Caco-2 (cell line): ENCODE measurements around the gene PRAMEF14. TPM values are rescaled to one million over a fixed set of nuclear protein-coding genes. Genes with fewer than 3 reads are reported as not detected.
A peak's percentile ranks its signal among the peaks of the same experiment; 100 is the strongest.
"Not testable (repeated sequence)": the region's sequence is repeated elsewhere in the genome, so short reads cannot be mapped to it uniquely, and the experiment has no call there.

Source experiments
- BruUV-seq: library from RNA; stranded (reverse); fragments of 400-500 nt; replicated peaks from 2 replicates; lab custom pipeline; 2021; lab: Mats Ljungman, UMichigan
- CTCF ChIA-PET: fragments of 300-600 bp; sonication (Branson Sonifier 250); formaldehyde crosslinking; loops from one replicate; lab custom pipeline; 2022; ENCODE audit warnings: antibody characterized with exemption; lab: Charles Lee
- POLR2A ChIA-PET: fragments of 300-600 bp; sonication (Branson Sonifier 250); formaldehyde crosslinking; loops from one replicate; lab custom pipeline; 2022; ENCODE audit warnings: antibody characterized with exemption; lab: Charles Lee
- DNase-seq, 2 experiments: peaks; one replicate each; pipeline versions ENCODE4 v3.0.0 to v3.0.0-alpha.2; 2020 to 2022
- H3K27me3 ChIP-seq: replicated peaks from 2 replicates; pipeline ENCODE4 v1.6.0; 2011; ENCODE audit warnings: low read length; ENCODE audit not compliant: control insufficient read depth, insufficient read depth
- H3K36me3 ChIP-seq: 2 replicates; pipeline ENCODE4 v1.5.1; 2011; ENCODE audit warnings: low read length; ENCODE audit not compliant: control insufficient read depth, insufficient read depth
- H3K4me1 ChIP-seq: fragments of 250-450 bp; sonication (Bioruptor Pico); 2 replicates; pipeline ENCODE4 v1.5.1; 2020; ENCODE audit warnings: mild to moderate bottlenecking
- H3K4me3 ChIP-seq: 2 replicates; pipeline ENCODE4 v1.5.1; 2011; ENCODE audit warnings: low read depth, mild to moderate bottlenecking, control low read depth, low read length
- H3K9me3 ChIP-seq: fragments of 250-450 bp; sonication (Bioruptor Pico); 2 replicates; pipeline ENCODE4 v1.5.1; 2020; ENCODE audit warnings: mild to moderate bottlenecking, moderate library complexity
- H3K27ac Mint-ChIP-seq: one replicate; pipeline ENCODE4 v1.8.0; 2022; ENCODE audit warnings: mixed read lengths; ENCODE audit not compliant: unreplicated experiment
- H3K27me3 Mint-ChIP-seq: one replicate; pipeline ENCODE4 v1.8.0; 2022; ENCODE audit warnings: mixed read lengths; ENCODE audit not compliant: insufficient read depth, unreplicated experiment
- H3K36me3 Mint-ChIP-seq: one replicate; pipeline ENCODE4 v1.8.0; 2022; ENCODE audit warnings: mild to moderate bottlenecking, mixed read lengths; ENCODE audit not compliant: insufficient read depth, unreplicated experiment
- H3K4me1 Mint-ChIP-seq: one replicate; pipeline ENCODE4 v1.8.0; 2022; ENCODE audit warnings: low read depth, mixed read lengths; ENCODE audit not compliant: unreplicated experiment
- H3K4me3 Mint-ChIP-seq: one replicate; pipeline ENCODE4 v1.8.0; 2022; ENCODE audit warnings: mild to moderate bottlenecking, moderate library complexity, mixed read lengths; ENCODE audit not compliant: unreplicated experiment
- H3K9me3 Mint-ChIP-seq: one replicate; pipeline ENCODE4 v1.8.0; 2022; ENCODE audit warnings: mixed read lengths; ENCODE audit not compliant: unreplicated experiment
- intact Hi-C: fragments of 100-400 bp; cut with micrococcal nuclease; formaldehyde crosslinking; loops from one replicate; pipeline ENCODE4 v1.10.0; 2022; ENCODE audit not compliant: unreplicated experiment
- total RNA-seq: library from RNA; stranded (reverse); gene quantifications from 2 replicates; pipeline ENCODE4 v1.2.3, GENCODE V29; 2022

PRAMEF14 gene
- total RNA-seq, 1 experiment from 2014 or later, result not detected

DNA sequence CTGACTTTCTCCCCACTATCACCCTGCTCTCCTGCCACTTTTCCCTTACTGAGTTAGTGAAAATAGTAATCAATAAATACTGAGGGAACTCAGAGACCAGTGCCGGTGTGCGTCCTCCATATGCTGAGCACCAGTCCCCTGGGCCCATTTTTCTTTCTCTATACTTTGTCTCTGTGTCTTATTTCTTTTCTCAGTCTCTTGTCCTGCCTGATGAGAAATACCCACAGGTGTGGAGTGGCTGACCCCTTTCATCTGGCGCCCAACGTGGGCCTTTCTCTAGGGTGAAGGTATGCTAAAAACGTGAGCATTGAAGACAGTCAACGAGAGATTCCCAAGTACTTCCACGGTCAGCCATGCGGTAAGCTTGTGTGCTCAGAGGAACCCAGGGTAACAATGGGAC is 6.5 kb upstream of the PRAMEF14 start:
- intact Hi-C loops, H3K4me1 Mint-ChIP-seq: not testable (repeated sequence)

GRCh38 chr1:13342496-13342895 is 4.4 kb downstream of the PRAMEF14 start:
- BruUV-seq, DNase-seq, H3K9me3 ChIP-seq, H3K9me3 Mint-ChIP-seq, H3K4me3 ChIP-seq, H3K27ac Mint-ChIP-seq, H3K4me3 Mint-ChIP-seq, H3K36me3 Mint-ChIP-seq, H3K27me3 ChIP-seq, CTCF ChIA-PET, H3K36me3 ChIP-seq, H3K4me1 Mint-ChIP-seq, intact Hi-C loops, POLR2A ChIA-PET, H3K4me1 ChIP-seq, H3K27me3 Mint-ChIP-seq: not testable (repeated sequence)

More for the DNA sequence above, 6.5 kb upstream of the PRAMEF14 start:
- H3K4me1 ChIP-seq, CTCF ChIA-PET, H3K9me3 Mint-ChIP-seq, H3K27me3 Mint-ChIP-seq, POLR2A ChIA-PET, H3K9me3 ChIP-seq, H3K36me3 Mint-ChIP-seq, H3K36me3 ChIP-seq, H3K27ac Mint-ChIP-seq, H3K4me3 ChIP-seq, H3K27me3 ChIP-seq, H3K4me3 Mint-ChIP-seq, BruUV-seq: not testable (repeated sequence)
- DNase-seq, result peak in 1 of 2 experiments; percentile 4

DNA sequence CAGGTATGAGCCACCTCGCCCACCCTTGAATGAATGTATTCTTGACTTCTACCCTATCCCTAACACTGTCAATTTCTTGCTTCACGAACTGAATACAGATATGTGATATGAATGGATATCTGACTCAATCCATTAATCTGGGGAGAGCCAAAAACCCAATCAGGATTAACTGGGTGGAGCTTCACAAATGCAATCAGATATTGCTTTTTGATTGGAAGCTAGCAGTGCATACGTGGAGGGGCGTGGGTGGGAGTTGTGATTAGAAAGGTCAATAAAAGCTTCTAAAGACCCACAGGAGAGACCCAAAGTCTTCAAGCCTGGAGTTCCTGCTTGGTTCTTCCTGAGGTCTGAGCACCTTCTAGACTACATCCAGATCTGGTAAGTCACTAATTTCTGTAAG is 31.7 kb downstream of the PRAMEF14 start, which contains the start of gene PRAMEF15:
Gene PRAMEF15 (plus strand): TSS at position 301 of the 400 bp plus-strand sequence. CDS start 2,827 bp downstream, outside the sequence.
- H3K27ac Mint-ChIP-seq, DNase-seq, H3K4me3 Mint-ChIP-seq, H3K9me3 ChIP-seq, H3K36me3 Mint-ChIP-seq, H3K4me1 ChIP-seq, H3K9me3 Mint-ChIP-seq, H3K36me3 ChIP-seq, CTCF ChIA-PET, BruUV-seq, H3K4me3 ChIP-seq, H3K4me1 Mint-ChIP-seq, POLR2A ChIA-PET, H3K27me3 Mint-ChIP-seq, intact Hi-C loops, H3K27me3 ChIP-seq: not testable (repeated sequence)

GRCh38 chr1:13303239-13303638 is 43.7 kb downstream of the PRAMEF14 start, which contains the start of gene PRAMEF33:
TSS of gene PRAMEF33 (plus strand) at chr1:13303539. CDS start at chr1:13305955, 2,416 bp downstream.
- H3K9me3 Mint-ChIP-seq, intact Hi-C loops, H3K4me1 Mint-ChIP-seq, POLR2A ChIA-PET, CTCF ChIA-PET, H3K27ac Mint-ChIP-seq, H3K9me3 ChIP-seq, DNase-seq, H3K4me1 ChIP-seq, H3K27me3 Mint-ChIP-seq, H3K4me3 Mint-ChIP-seq, H3K27me3 ChIP-seq, H3K4me3 ChIP-seq, BruUV-seq, H3K36me3 Mint-ChIP-seq, H3K36me3 ChIP-seq: not testable (repeated sequence)

- H3K4me3 ChIP-seq, CTCF ChIA-PET, H3K4me1 ChIP-seq, H3K4me1 Mint-ChIP-seq, H3K36me3 Mint-ChIP-seq, intact Hi-C loops, H3K4me3 Mint-ChIP-seq, H3K27ac Mint-ChIP-seq, H3K27me3 ChIP-seq, H3K9me3 Mint-ChIP-seq, POLR2A ChIA-PET, H3K27me3 Mint-ChIP-seq, H3K36me3 ChIP-seq, DNase-seq, BruUV-seq, H3K9me3 ChIP-seq: not testable (repeated sequence)
These were observed 44.7 kb downstream of the PRAMEF14 start for GRCh38 chr1:13302197-13302596.

DNA sequence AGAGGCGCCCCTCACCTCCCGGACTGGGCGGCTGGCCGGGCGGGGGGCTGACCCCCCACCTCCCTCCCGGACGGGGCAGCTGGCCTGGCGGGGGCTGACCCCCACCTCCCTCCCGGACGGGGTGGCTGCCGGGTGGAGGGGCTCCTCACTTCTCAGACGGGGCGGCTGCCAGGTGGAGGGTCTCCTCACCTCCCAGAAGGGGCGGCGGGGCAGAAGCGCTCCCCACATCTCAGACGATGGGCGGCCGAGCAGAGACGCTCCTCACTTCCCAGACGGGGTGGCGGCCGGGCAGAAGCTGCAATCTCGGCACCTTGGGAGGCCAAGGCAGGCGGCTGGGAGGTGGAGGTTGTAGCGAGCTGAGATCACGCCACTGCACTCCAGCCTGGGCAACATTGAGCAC is 48.2 kb downstream of the PRAMEF14 start:
- H3K36me3 Mint-ChIP-seq, H3K27me3 Mint-ChIP-seq, H3K9me3 Mint-ChIP-seq, DNase-seq, BruUV-seq, H3K27ac Mint-ChIP-seq, H3K36me3 ChIP-seq, H3K4me1 ChIP-seq, H3K9me3 ChIP-seq, CTCF ChIA-PET, intact Hi-C loops, H3K27me3 ChIP-seq, POLR2A ChIA-PET, H3K4me1 Mint-ChIP-seq, H3K4me3 Mint-ChIP-seq, H3K4me3 ChIP-seq: not testable (repeated sequence)

DNA sequence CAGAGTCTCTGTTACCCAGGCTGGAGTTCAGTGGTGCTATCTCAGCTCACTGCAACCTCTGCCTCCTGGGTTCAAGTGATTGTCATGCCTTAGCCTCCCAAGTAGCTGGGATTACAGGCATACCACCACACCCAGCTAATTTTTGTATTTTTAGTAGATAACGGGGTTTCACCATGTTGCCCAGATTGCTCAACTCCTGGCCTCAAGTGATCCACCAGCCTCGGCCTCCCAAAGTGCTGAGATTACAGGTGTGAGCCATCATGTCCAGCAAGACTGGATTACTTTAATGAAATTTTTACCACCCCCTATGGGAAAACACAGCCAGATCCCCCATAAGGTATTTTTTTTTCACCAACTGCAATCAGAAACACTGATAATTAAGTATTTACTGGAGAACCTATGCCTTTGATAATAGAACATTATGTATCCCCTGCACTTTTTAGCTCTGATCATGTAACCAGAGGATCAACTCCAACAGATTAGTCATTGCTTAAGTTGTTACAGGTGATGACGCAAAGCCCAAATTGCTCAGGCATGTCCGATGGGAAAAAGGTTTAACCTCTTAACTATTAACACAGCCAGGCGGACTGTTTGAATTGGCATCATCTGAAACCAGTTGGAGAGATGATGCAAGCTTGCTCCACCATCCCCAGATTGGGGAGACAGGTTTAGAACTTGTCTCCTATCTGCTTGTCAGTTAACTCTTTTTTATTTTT is 49.6 kb downstream of the PRAMEF14 start:
- DNase-seq, H3K27ac Mint-ChIP-seq, H3K9me3 Mint-ChIP-seq, H3K4me1 ChIP-seq, H3K4me3 Mint-ChIP-seq, H3K4me1 Mint-ChIP-seq, BruUV-seq, H3K27me3 Mint-ChIP-seq, H3K36me3 ChIP-seq, H3K4me3 ChIP-seq, CTCF ChIA-PET, H3K36me3 Mint-ChIP-seq, H3K9me3 ChIP-seq, H3K27me3 ChIP-seq, POLR2A ChIA-PET, intact Hi-C loops: not testable (repeated sequence)
